ENCODE results near the gene RSPRY1.

DNA sequence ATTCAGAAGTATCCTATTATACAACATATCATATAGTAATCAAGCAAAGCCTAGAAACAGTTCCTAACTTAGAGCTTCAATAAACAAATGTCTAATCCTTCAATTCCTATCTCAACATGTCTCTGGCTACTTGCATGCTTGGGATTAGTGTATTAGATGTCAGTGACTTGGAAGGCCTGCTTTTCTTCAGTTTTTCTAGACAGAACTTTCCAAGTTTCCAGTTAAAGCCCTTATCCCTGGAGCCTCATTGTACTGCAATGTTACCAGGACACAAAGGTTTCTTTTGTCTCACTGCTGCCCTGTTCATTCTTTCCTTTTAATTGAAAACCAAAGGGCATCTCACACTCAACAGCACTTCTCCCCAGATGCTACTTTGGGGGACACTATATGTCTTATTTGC lies 16.8 kb upstream of the RSPRY1 start:
- TF ChIP-seq, protein P1, sequence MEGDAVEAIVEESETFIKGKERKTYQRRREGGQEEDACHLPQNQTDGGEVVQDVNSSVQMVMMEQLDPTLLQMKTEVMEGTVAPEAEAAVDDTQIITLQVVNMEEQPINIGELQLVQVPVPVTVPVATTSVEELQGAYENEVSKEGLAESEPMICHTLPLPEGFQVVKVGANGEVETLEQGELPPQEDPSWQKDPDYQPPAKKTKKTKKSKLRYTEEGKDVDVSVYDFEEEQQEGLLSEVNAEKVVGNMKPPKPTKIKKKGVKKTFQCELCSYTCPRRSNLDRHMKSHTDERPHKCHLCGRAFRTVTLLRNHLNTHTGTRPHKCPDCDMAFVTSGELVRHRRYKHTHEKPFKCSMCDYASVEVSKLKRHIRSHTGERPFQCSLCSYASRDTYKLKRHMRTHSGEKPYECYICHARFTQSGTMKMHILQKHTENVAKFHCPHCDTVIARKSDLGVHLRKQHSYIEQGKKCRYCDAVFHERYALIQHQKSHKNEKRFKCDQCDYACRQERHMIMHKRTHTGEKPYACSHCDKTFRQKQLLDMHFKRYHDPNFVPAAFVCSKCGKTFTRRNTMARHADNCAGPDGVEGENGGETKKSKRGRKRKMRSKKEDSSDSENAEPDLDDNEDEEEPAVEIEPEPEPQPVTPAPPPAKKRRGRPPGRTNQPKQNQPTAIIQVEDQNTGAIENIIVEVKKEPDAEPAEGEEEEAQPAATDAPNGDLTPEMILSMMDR (IDR thresholded peaks at IDR 0.05), result no peak
- TF ChIP-seq CBX2 (IDR thresholded peaks at IDR 0.05; ENCODE audit: borderline replicate concordance, low read depth), result no peak
- no peak for TF ChIP-seq FOXS1 (CRISPR knock-in tag; IDR thresholded peaks at IDR 0.05)
- TF ChIP-seq POLR2A (IDR thresholded peaks at IDR 0.05; ENCODE audit: low read length), result no peak
- TF ChIP-seq JUN (IDR thresholded peaks at IDR 0.05), result no peak
- no peak for TF ChIP-seq EP300 (IDR thresholded peaks at IDR 0.05)
